Measurements from ENCODE around the gene ERF.

Gene ERF

DNA sequence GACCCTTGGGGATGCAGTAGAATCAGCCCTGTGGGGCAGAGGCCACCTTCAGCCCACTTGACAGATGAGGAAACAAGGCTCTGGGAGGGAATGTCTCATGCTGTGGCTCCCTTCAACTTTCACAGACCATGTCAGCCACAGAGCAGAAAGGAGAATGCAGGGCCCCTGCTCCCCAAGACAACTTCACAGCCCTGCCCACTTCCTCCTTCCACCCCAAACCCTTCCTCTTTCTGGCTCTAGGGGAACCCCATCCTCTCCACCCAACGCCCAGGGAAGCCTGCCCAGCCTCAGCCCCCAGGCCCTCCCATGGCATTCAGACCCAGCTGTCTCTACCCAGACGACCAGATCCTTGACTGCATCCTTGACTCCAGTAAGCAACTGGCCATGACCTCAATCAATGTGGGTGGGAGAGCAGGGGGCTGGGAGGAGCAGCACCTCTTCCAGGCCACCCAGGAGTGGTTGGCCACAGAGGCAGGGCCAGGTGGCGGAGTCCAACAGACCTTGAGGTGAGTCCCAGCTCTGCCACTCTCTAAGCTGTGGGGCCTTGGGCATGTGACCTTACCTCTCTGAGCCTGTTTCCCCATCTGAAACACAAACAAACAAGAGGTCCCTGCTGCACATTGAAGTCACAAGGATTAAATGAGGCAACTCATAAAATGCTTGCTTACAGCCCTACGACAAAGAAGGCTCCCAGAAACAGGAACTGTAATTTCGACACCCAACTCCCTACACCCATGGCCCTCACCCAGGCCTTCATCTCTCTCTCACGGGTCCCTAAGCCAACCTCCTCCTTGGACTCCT lies 53.2 kb downstream of the ERF start:
- in situ Hi-C loops (cut with HindIII; ENCODE audit: low pct_unique_long_range_greater_than_20kb, low sequenced_read_pairs), result no loop called here
- TF ChIP-seq JUND (IDR thresholded peaks at IDR 0.05; ENCODE audit: low read depth), result no peak
- DNase-seq (ENCODE audit: low read depth in 1 of 2, low spot score in 1 of 2), result no peak

DNA sequence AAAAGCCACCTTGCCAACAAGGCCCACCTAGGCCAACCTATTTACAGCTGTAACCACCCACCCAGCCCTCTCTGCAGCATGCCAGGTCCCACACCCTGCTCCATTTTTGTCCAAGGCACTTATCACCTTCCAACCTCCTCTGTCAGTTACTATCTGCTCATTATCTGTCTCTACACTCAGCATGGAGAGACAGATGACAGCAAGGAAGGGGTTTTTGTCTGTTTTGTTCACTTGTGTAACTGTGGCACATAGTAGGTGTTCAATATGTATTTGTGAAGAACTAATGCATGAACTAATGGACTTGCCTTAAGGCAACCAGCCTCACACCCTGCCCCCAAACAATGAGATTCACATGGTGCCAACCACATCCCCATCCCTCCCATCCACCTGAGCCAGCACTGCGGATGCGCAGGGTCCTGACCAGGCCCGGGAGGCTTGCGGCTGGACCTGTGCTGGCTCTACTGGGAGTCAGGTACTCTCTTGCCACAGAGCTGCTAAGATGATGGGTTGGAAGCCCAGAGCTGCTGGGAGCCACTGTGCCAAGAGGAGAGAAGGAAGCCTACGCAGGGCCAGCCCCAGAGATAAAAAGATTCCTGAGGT lies 54.7 kb downstream of the ERF start:
- no peak for DNase-seq (ENCODE audit: low read depth in 1 of 2, low spot score in 1 of 2)
- no peak for TF ChIP-seq JUND (IDR thresholded peaks at IDR 0.05; ENCODE audit: low read depth)
- in situ Hi-C loops (cut with HindIII; ENCODE audit: low pct_unique_long_range_greater_than_20kb, low sequenced_read_pairs), result no loop called here

DNA sequence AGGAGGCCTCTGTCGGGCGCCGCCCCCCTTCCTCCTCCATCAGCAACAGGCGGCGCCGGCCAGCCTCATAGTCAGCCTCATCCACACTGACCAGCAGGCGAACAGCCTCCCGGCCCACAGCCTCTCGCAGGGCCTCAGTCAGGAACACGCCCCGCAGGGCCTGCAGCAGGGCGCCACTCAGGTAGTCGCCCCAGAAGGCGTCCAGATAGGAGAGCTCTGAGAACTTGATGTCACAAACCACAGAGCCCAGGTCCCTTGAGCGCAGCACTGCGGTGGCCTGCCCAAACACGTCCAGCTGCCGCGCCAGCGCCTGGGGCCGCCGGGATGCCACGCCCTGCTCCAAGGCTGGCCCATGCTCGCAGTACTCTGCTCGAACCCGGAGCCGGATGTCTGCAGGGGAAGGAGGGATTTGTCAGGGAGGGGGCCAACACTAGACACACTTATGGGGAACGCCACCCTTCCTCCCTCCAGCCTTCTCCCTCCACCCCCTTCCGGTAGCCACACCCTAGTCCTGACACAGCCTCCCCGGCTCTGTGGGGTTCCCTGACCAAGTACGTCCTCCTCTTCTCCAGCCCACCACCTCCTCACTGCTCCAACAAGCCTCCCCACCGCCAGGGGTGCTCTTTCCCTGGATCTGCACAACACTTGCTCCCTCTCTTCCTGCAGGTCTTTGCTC lies 55.4 kb downstream of the ERF start:
- TF ChIP-seq JUND (IDR thresholded peaks at IDR 0.05; ENCODE audit: low read depth), result no peak
- in situ Hi-C loops (cut with HindIII; ENCODE audit: low pct_unique_long_range_greater_than_20kb, low sequenced_read_pairs), result no loop called here
- no peak for DNase-seq (ENCODE audit: low read depth in 1 of 2, low spot score in 1 of 2)

DNA sequence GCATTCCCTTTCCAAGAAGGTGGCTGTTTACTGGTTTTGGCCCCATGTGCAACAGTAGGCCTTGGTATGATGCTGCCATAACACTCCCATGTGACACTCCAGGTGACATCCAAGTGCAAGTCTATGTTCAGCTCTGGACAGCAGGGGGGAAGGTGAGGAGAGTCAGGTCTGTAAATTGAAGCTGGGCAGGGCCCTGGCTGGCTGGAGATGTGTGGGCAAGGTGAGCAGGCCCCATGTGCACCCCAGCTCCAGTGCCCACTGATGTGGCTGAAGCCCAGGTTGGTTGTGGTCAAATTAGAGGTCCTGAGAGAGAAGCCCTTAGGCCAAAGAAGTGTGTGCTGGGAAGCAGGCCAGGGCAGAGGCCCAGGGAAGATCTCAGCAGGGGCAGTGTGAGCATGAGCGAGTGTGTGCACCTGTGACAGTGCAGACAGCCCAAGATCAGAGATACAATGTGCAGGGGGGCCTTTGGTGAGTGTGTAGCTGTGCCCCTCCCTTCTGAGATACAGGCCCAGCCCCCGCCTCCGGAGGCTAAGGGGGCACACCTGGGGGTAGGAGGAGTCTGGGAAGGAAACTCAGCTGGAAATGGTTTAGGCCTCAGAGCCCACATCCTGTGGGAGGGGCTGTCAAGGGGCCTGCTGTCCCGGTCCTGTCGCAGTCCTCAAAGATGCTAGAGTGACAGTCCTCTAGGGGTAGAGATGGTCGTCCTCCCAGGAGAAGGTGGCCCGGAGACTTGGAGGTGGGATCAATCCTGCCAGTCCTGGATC lies 56.1 kb downstream of the ERF start:
- DNase-seq (ENCODE audit: low read depth in 1 of 2, low spot score in 1 of 2), result no peak
- in situ Hi-C loops (cut with HindIII; ENCODE audit: low pct_unique_long_range_greater_than_20kb, low sequenced_read_pairs), result no loop called here

More for the DNA sequence above, 56.1 kb downstream of the ERF start:
- no peak for TF ChIP-seq JUND (IDR thresholded peaks at IDR 0.05; ENCODE audit: low read depth)

Data from T47D (cell line).